Type B pancreatic cell (in vitro differentiated cells): Measurements from ENCODE around the gene PLCB1. TPM values are rescaled to one million over a fixed set of nuclear protein-coding genes. Genes with fewer than 3 reads are reported as not detected.

ENCODE experiments used
- DNase-seq: peaks from one replicate; pipeline ENCODE4 v3.0.0; 2021; ENCODE audit warnings: mixed read lengths; ENCODE audit not compliant: unreplicated experiment; ENCODE audit errors: extremely low spot score
- H3K27ac Mint-ChIP-seq: 2 replicates; pipeline ENCODE4 v1.8.0; 2021; ENCODE audit warnings: mild to moderate bottlenecking, mixed read lengths
- H3K27me3 Mint-ChIP-seq: 2 replicates; pipeline ENCODE4 v1.8.0; 2021; ENCODE audit warnings: mixed read lengths
- H3K36me3 Mint-ChIP-seq: 2 replicates; pipeline ENCODE4 v1.8.0; 2021; ENCODE audit warnings: mixed read lengths
- H3K4me1 Mint-ChIP-seq: one replicate; pipeline ENCODE4 v1.8.0; 2021; ENCODE audit warnings: mixed read lengths; ENCODE audit not compliant: unreplicated experiment
- H3K4me3 Mint-ChIP-seq: 2 replicates; pipeline ENCODE4 v1.8.0; 2021; ENCODE audit warnings: mild to moderate bottlenecking, mixed read lengths
- H3K9me3 Mint-ChIP-seq: 2 replicates; pipeline ENCODE4 v1.8.0; 2021; ENCODE audit warnings: mixed read lengths
- total RNA-seq: library from RNA; stranded (reverse); gene quantifications from 2 replicates; pipeline ENCODE4 v1.2.1, GENCODE V29; 2021; ENCODE audit warnings: low replicate concordance
- TF ChIP-seq, protein P1 (sequence below): fragments of 200-600 bp; sonication (generic); conservative IDR thresholded peaks from 2 replicates; pipeline ENCODE4 v1.5.0; 2021; ENCODE audit warnings: antibody characterized with exemption, mild to moderate bottlenecking

Gene PLCB1
- total RNA-seq, 1 donor from 2014 or later: 17.9 TPM

GRCh38 chr20:8489094-8489883 is 357.2 kb downstream of the PLCB1 start:
- Mint-ChIP-seq H3K27me3 (no peaks in the 10 kb centered on the region), H3K4me1 (no peaks in the 10 kb centered on the region), H3K9me3 (peaks cover 4% of the 10 kb centered on the region), H3K27ac (no peak overlapping the region), H3K36me3 (no peaks in the 10 kb centered on the region), H3K4me3 (no peak overlapping the region)
- DNase-seq: no peak
- TF ChIP-seq, protein P1, sequence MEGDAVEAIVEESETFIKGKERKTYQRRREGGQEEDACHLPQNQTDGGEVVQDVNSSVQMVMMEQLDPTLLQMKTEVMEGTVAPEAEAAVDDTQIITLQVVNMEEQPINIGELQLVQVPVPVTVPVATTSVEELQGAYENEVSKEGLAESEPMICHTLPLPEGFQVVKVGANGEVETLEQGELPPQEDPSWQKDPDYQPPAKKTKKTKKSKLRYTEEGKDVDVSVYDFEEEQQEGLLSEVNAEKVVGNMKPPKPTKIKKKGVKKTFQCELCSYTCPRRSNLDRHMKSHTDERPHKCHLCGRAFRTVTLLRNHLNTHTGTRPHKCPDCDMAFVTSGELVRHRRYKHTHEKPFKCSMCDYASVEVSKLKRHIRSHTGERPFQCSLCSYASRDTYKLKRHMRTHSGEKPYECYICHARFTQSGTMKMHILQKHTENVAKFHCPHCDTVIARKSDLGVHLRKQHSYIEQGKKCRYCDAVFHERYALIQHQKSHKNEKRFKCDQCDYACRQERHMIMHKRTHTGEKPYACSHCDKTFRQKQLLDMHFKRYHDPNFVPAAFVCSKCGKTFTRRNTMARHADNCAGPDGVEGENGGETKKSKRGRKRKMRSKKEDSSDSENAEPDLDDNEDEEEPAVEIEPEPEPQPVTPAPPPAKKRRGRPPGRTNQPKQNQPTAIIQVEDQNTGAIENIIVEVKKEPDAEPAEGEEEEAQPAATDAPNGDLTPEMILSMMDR: no peak

GRCh38 chr20:8490076-8490830 is 358.2 kb downstream of the PLCB1 start:
- no peak overlapping the region for H3K4me3 Mint-ChIP-seq
- TF ChIP-seq, protein P1: no peak
- DNase-seq: no peak
- peaks cover 5% of the 10 kb centered on the region for H3K4me1 Mint-ChIP-seq
- H3K27ac Mint-ChIP-seq: no peak overlapping the region
- no peaks in the 10 kb centered on the region for H3K27me3 Mint-ChIP-seq
- no peaks in the 10 kb centered on the region for H3K36me3 Mint-ChIP-seq
- H3K9me3 Mint-ChIP-seq: no peaks in the 10 kb centered on the region

DNA sequence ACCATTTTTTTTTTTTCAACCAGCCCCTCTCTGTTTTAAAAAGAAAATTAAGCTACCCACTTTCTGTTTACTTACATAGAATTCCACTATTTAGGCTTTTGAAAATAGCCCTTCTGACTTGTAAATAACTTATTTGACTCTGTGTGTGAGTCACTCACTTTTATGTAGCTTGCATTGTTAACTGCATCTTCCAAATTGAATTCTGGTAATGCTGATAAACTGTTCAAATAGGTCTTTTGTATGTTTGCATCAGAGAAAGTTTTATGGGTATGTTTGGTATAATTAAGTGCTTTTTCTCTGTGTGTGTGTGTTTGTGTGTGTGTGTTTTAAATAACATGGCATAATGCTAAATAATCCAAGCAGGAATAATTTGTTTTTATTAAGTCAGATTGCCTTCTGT is 360.1 kb downstream of the PLCB1 start:
- TF ChIP-seq, protein P1: no peak
- Mint-ChIP-seq H3K9me3 (no peaks in the 10 kb centered on the region), H3K27ac (no peak overlapping the region), H3K4me1 (peaks cover 5% of the 10 kb centered on the region), H3K36me3 (no peaks in the 10 kb centered on the region), H3K4me3 (no peak overlapping the region), H3K27me3 (no peaks in the 10 kb centered on the region)
- no peak for DNase-seq

DNA sequence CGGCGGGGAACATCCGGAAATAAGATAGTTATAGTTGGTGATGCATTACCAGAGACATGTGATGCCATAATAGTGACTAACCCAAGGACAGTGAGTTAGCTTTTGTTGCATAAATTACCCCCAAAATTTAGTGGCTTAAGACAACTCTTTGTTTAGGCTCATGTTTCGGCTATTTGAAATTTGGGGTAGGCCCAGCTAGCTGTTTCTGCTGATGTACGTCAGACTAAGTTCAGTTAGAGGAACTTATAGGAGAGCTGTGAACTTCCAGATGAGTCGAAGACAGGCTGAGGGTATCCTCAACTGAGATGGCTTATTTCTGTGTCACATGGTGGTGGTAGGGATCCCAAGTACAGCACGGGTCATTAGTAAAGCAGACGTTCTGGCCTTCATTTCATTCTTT is 366.5 kb downstream of the PLCB1 start:
- no peaks in the 10 kb centered on the region for H3K9me3 Mint-ChIP-seq
- TF ChIP-seq, protein P1: no peak
- no peak overlapping the region for H3K27ac Mint-ChIP-seq
- no peak overlapping the region for H3K4me3 Mint-ChIP-seq
- H3K27me3 Mint-ChIP-seq: no peaks in the 10 kb centered on the region
- peaks cover 5% of the 10 kb centered on the region for H3K4me1 Mint-ChIP-seq
- DNase-seq: no peak
- no peaks in the 10 kb centered on the region for H3K36me3 Mint-ChIP-seq

DNA sequence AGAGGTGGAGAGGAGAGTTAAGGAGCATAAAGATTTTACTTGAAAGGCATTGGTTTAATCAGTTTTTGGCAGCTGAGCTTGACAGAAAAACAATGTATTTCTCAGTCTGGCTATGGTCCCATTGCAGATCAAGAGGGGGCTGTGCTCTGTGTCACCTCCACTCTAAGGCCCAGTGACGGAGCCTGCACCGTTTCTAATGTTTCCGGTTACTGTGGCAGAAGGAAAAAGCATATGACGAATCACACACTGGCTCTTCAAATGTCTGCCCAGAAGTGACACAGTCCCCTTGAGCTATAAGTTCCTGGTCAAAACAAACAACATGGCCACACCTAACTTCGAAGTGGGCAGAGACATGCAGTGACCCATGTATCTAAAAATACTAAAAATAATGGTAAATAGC is 372.0 kb downstream of the PLCB1 start:
- no peaks in the 10 kb centered on the region for H3K9me3 Mint-ChIP-seq
- DNase-seq: no peak
- no peaks in the 10 kb centered on the region for H3K27me3 Mint-ChIP-seq

More for the DNA sequence above, 372.0 kb downstream of the PLCB1 start:
- Mint-ChIP-seq H3K36me3 (peaks cover 3% of the 10 kb centered on the region), H3K4me3 (no peak overlapping the region), H3K27ac (no peak overlapping the region), H3K4me1 (no peaks in the 10 kb centered on the region)
- TF ChIP-seq, protein P1: no peak
